ENCODE data around the gene INTS2. TPM values are rescaled to one million over a fixed set of nuclear protein-coding genes. Genes with fewer than 3 reads are reported as not detected.

INTS2 gene
- total RNA-seq, 1 experiment from 2014 or later, result 20.8 TPM

GRCh38 chr17:61856035-61856434 lies 71.7 kb downstream of the INTS2 start:
- WGBS (ENCODE audit: extremely low coverage, insufficient read length, low lambda C conversion rate), result no CpG with 5 or more reads among the region's 1 CpG
- H2BK120ac ChIP-seq (ENCODE audit: low read depth, low read length, poor library complexity, severe bottlenecking), result no peak overlapping the region
- H3K27ac ChIP-seq (ENCODE audit: insufficient read length, low read depth, low read length), result no peak overlapping the region

More at GRCh38 chr17:61856035-61856434, 71.7 kb downstream of the INTS2 start:
- Mint-ChIP-seq H3K4me1 (no peaks in the 10 kb centered on the region), H3K9me3 (no peaks in the 10 kb centered on the region), H3K27ac (no peak overlapping the region), H3K27me3 (ENCODE audit: low read depth) (no peaks in the 10 kb centered on the region), H3K4me3 (no peak overlapping the region), H3K36me3 (ENCODE audit: insufficient read depth in 1 of 3, low read depth in 3 of 3) (peaks cover 8 to 63% (median 53%) of the 10 kb centered on the region in 3 experiments; a peak in 6 of 7 replicates)
- H4K20me1 ChIP-seq (ENCODE audit: control insufficient read depth, insufficient read depth, insufficient read length), result no peaks in the 10 kb centered on the region
- no peaks in the 10 kb centered on the region for H3K79me2 ChIP-seq (ENCODE audit: insufficient read depth, low read length)
- no peak overlapping the region for H3K18ac ChIP-seq (ENCODE audit: insufficient read length, low read depth, low read length)
- H4K91ac ChIP-seq (ENCODE audit: insufficient read length, low read depth, low read length), result no peak overlapping the region
- no peak overlapping the region for H3K9ac ChIP-seq (ENCODE audit: extremely low read depth, insufficient read length, low read length)
- no peak overlapping the region for H2BK5ac ChIP-seq (ENCODE audit: insufficient read length, low read length)
- H3K23ac ChIP-seq (ENCODE audit: insufficient read length, low read depth, low read length), result no peak overlapping the region
- H3K56ac ChIP-seq (ENCODE audit: insufficient read length, low read depth, low read length), result no peak overlapping the region
- peaks cover 4% of the 10 kb centered on the region for H3K79me1 ChIP-seq (ENCODE audit: insufficient read depth, low read depth, low read length, poor library complexity, severe bottlenecking)
- no peak overlapping the region for H2BK12ac ChIP-seq (ENCODE audit: insufficient read length, low read depth, low read length)
- H2AFZ ChIP-seq (ENCODE audit: low read length), result no peak overlapping the region
- H3K23me2 ChIP-seq (ENCODE audit: insufficient read length, low read depth, low read length, poor library complexity, severe bottlenecking), result no peaks in the 10 kb centered on the region
- no peak for DNase-seq
- H4K5ac ChIP-seq (ENCODE audit: insufficient read length, low read depth, low read length), result no peak overlapping the region
- no peak overlapping the region for H2AK5ac ChIP-seq (ENCODE audit: insufficient read length, low read length)
- no peak overlapping the region for H2BK15ac ChIP-seq (ENCODE audit: low read depth, low read length)
- no peaks in the 10 kb centered on the region for H3K4me1 ChIP-seq (ENCODE audit: insufficient read depth, low read length)
- H4K8ac ChIP-seq (replicated peaks; ENCODE audit: insufficient read length, low read depth, low read length), result no peak overlapping the region
- H2BK20ac ChIP-seq (ENCODE audit: low read depth, low read length, poor library complexity, severe bottlenecking), result no peak overlapping the region
- H3K27me3 ChIP-seq (ENCODE audit: insufficient read depth, low read length), result no peaks in the 10 kb centered on the region
- H3K9me3 ChIP-seq (ENCODE audit: control insufficient read depth, low read depth, low read length), result no peaks in the 10 kb centered on the region
- no peak overlapping the region for H3T11ph ChIP-seq (ENCODE audit: low read length)
- no peak overlapping the region for H3K14ac ChIP-seq (ENCODE audit: insufficient read depth, low read length)
- H3K4ac ChIP-seq (ENCODE audit: low read depth, low read length), result no peak overlapping the region
- H3K4me2 ChIP-seq (ENCODE audit: insufficient read depth, insufficient read length, low read length), result no peak overlapping the region
- no peak for TF ChIP-seq CTCF (conservative IDR thresholded peaks at IDR 0.05)
